NCI-H2171 (cell line): ENCODE results near the gene SCTR.

ENCODE experiments used
- DNase-seq: peaks from one replicate; lab custom pipeline; 2025; lab: John Stamatoyannopoulos, UW

Gene SCTR

DNA sequence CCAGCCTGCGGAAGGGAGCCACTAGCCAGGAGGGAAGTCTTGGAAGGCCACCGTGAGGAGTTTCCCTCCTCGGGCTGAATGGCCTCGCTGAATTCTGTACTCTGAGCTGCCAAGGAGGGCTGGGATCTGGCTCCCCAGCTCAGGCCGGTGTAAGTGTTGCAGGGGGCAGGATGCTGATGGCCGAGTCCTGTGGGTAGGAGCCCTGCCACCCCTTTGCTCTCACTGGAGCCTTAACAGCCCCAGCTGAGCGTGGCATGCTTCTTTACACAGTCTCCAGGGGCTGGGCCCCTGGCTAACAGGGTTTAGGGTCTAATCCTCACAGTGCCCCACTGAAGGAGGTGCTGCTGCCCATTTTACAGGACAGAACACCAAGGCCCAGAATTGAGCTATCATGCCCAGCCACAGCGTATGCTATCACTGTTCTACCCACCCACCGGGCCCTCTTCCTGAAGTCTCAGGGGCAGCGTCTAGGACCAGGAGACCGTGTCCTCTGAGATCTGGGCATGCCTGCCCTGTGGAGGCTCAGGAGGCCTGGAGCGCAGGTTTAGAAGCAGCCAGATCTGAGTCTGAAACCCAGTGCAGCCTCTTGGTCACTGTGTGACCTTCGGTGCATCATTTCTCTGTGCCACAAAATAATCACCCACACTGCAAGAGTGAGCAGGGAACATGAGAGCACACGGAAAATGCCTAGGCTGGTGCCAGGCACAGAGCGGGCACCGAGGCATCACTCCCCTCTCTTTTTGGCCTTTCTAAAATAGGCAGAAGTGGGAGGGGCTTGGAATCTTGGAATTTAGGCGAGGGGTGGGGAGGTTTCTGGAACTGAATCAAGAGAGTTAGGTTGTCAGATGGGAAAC, 49.7 kb downstream of the SCTR start:
- no peak for DNase-seq

DNA sequence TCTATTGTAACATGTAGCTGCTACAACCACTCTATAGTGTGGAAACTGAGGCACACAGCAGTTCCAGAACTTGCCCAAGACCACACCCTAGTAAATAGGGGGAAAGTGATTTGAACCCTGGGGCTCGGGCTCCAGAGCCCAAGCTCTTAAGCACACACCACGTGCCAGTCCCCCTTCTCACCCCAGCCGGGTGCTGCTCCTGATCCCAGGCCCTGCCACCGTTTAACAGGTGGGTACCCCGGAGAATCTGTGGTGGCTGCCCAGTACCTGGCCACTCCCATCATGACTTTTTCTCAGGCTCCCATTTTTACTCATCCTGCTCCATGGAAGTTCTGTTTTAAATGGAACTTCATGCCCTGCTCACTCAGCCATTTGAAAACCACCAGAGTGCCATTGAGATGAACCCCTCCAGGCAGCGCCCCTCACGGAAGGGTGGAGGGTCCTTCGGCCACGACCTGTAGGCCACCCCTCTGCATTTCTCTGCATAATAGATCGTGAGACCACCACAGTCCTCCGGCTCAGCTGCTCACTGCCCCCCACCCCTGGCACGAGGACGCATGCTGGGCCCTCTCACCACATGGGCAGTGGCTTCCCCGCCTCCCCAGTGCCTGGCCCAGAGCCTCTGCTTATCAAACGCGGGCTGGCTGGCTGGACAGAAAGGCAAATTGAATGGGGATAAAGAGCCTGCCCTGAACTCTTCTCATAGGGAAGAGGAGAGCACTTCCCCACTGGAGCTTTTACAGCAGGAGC, 50.5 kb downstream of the SCTR start:
- DNase-seq, result no peak

DNA sequence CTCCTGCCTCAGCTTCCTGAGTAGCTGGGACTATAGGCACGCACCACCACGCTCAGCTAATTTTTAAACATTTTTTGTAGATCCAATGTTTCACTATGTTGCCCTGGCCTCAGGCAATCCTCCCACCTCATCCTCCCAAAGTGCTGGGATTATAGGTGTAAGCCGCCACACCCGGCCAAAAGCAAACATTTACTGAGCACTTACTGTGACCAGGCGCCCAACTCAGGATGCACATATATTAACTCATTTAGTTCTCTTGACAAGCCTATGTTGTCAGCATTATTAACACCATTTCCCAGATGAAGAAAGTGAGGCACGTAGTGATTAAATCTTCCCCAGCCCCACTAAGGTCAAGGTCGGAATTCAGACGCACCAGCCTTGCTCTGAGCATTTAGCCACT, 51.5 kb downstream of the SCTR start:
- DNase-seq, result no peak

DNA sequence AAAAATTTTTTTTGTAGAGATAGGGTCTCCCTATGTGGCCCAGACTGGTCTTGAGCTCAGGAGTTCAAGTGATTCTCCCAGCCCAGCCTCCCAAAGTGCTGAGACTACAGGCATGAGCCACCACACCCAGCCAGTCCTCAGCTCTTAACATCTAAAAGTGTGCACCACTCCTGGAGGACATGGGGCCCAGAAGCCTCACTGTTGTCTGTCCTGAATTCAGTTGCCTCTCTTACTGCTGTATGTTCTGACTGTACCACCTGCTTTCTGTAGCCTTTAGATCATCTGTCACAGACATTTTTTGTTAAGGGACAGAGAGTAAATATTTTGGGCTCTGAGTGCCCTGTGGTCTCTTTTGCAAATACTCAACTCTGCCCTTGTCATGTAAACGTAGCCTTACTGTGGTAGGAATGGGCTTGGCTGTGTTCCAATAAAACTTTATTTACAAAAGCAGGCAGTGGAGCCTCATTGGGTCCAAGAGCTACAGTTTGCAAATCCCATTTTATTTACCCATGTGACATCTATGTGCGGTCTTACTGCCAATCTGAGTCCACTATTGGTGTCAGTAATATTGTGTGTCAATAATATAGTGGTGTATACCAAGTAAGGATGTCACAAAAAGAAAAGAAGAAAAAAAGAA, 54.5 kb downstream of the SCTR start:
- DNase-seq, result no peak

DNA sequence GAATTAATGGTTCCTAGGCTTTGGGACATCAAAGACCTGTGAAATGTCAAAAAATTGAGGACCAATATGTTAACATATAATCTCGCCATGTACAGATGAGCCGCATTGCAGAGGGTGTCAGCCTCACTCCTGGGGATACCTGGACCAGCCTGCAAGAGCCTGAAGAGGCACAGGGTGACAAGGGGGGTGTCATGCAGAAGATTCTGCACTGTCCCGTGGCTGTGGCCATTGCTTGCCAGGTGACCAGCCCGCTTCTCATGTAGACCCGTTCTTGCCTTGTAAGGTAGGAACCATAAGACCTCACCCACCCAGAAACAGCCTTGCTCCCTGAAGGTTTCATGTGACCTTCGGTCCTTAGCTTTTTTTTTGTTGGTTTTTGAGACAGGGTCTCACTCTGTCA, 55.2 kb downstream of the SCTR start:
- DNase-seq, result no peak

DNA sequence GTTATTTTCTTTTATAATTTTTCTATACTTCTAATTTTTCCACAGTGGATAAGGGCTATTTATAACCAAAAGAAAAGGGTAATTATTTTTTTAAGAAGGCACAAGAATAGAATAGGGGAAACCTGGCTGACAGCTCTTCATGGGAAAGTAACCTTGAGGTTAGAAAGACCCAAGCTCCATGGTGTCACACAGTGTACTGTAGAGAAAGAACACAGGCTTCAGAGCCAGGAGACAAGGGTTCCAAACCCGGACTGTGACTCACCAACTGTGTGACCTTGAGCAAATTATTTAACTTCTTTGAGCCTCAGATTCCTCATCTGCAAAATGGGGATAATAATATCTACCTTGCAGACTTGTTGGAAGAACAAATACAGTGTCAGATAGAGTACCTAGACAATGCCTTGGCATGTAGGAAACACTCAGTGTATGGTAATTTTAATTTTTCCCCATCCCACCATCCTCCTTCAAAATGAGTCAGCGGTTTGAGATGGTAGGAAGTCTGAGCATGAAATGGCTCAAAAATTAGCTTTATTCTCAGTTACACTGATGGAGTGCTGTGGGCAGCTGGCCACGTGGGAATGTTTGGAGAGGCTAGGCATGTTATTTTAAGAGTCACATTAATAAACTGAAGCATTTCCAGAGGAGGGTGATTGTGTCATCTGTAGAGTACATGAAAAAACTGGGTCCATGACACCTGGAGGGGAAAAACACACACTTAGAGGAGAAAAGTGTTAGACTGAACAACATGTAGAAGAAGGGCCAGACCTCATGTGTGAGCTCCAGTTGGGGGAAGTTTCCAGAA, 55.9 kb downstream of the SCTR start:
- no peak for DNase-seq

DNA sequence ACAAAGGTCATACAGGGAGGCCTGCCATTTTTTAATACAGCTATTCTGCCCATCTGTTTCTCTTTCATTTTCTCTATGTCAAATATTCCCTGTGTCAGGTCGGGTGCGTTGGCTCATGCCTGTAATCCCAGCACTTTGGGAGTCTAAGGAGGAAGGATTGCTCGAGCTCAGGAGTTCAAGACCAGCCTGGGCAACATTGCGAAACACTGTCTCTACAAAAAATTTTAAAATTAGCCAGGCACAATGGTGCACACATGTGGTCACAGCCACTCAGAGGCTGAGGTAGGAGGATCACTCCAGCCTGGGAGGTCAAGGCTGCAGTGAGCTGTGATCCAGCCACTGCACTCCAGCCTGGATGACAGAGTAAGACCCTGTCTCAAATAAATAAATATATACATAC, 57.9 kb downstream of the SCTR start:
- no peak for DNase-seq

DNA sequence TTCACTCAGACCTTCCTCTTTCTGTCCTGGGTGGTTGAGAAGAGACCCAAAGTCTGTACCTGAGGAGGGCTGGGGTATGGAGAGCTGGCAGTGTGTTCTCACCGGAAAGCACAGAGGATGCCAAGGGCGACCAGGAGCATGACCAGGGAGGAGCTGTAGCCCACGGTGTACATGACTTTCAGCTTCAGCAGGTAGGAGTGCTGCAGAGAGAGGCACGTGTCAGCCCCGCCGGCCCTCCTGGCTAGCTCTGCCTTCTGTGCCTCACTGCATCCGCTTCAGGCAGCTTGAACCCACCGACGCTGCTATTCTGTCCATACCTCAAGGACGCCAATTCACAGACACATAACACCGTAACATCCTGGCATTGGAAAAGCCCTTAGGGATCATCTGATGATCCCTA, 58.6 kb downstream of the SCTR start:
- no peak for DNase-seq

DNA sequence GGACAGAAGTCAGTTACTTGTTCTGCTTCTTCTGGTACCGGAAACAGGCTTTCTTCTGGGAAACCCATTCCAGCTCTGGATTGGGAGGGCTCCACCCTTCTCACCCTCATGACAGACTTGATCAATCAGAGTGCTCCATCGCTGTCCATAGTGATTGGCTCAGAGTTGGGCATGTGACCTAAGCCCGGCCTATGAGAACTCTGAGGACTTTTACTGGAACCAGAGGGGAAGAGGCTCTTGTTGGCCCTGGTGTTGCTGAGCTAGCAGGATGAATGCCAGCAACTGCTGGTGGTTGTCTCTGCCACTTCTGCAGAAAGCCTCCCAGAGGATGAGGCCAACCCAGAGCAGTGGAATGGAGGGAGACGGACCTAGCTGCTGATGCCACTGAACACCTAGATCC, 59.3 kb downstream of the SCTR start:
- DNase-seq, result no peak

DNA sequence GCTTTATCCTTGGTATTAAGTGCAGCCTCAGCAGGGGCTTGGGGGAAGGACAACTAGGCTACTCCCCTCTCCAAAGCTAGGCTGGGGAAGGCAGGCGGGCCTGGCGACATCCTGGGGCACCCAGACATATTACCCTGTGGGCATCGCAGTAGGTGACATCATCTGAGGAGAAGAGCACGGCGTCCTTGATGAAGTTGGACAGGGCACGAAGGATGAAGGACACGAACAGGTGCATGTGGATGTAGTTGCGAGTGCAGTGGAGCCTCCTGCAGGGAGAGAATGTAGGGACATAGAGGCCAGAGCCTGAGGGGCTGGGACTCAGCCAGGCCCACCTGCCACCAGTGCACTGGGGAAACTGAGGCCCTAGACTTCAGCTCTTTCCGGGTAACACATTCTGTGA, 60.3 kb downstream of the SCTR start:
- no peak for DNase-seq

DNA sequence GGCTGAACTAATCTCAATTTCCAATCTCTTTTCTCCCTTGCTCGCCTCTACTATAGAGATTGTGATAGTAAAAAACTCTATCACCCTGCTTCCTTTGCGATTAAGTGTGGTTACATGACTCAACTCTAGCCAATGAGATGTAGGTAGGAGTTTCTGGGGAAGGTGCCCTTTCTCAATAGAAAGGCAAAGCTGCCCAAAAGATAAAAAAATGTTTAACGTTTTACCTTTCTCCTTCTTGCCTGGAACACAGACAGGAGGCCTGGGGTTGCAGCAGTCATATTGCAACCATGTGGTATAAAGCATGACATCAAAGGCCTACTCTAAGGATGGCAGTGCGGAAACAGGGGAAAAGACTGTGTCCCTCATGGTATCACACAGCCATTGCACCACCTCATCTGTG, 61.1 kb downstream of the SCTR start:
- DNase-seq, result no peak

DNA sequence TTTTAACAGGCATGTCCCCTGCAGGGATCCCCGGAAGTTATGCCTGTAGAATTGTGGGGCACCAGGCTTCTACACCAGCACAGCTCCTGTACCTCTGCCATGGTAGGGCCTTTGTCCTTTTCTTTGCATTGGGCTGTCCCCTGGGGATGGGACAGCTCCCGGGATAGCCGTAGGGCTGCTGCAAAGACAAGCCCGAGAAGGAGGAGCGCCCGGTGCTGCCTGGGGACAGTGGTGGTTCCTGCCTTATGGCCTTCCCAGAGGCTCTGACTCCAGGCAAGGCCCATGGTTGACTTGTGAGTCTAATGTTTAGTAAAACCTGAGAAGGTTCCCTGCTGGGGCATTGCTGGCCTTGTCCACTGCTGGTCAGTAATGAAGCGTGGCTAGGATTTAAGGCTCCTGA, 61.7 kb downstream of the SCTR start:
- no peak for DNase-seq

DNA sequence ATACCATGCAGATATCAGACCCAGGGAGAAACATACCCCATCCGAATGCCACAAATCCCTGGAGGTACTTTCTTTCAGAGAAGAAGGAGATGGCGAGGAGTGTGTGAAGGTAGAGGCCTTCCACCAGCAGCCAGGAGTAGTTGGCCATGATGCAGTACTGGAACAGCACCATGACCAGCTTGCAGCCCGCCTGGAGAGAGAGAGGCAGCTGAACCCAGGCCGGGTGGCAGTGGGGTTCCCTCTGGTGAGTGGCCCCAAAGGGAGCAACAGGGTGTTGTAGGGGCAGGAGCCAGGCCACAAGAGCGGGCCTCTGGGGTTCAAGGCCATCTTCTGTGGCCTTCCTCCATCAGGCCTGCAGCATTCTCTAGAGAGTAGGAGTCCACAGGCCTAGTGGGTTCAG, 62.5 kb downstream of the SCTR start:
- no peak for DNase-seq

DNA sequence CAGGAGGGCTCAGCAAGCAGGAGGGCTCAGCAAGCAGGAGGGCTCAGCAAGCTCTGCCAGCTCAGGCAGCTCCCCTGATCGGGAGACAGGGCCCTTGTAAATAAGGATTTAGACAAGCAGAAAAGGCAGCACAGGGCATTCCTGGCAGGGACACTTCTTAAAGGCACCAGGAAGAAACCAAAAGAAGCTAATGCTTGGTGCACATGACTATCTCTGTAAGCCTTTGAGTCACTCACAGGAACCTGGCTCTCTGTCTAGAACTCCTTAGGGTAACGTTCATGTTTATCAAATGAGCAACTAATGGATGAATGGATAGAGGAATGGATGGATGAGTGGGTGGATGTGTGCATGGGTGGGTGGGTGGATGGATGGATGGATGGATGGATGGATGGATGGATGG, 64.2 kb downstream of the SCTR start:
- no peak for DNase-seq

DNA sequence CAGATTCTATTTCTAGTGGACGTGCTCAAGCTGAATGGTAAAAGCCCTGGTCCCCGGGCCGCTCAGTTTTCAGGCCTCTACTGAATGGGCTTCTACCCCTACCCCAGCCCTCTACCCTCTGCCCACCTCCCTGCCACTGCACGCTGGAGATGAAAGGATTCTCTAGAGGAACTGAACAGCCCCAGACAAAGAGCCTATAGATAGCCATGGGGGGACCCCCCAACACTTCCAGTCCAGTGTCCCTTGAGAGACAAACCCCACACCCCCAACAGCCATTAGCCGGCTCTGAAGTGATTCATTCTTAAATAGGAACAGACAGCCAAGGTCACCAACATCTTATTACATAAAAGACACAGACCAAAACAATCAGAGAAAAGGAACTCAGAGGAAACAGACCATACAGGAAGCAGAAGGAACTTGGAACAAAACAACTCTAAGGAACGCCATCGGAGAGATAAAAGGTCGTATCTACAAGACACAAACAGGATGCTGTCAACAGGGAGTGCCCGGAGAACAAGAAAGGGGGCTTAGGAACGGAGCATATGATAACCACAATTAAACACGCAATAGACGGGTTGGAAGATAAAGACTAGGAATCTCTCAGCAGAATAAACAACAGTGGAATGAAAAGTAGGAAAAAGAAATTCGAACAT, 69.1 kb downstream of the SCTR start:
- no peak for DNase-seq

DNA sequence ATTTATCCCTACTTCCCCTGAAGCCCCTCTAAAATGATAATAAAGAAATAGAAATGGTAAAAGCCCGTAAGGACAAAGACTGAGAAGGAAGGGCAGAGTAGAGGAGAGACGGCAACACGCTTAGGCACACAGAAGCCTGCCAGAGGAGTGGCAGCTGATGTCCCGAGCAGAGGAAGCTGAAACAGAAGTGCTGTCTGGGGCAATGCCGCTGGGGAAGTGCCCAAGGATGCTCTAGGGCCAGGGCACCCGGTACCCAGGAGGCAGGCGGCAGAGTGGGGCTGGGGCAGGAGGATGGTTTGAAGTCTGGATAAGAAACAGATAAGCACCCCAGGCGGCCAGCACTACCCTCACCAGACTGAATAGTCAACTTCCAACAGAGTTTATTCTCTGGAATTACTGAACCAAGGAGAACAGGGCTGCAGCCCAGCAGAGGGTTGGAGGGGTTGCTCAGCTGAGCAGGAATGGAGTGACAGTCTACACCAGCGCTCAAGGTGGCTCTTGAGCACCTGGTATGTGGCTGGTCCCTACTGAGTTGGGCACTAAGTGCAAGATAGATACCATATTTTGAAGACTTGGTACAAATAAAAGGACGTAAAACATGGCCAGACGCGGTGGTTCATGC, 70.2 kb downstream of the SCTR start:
- DNase-seq, result no peak

DNA sequence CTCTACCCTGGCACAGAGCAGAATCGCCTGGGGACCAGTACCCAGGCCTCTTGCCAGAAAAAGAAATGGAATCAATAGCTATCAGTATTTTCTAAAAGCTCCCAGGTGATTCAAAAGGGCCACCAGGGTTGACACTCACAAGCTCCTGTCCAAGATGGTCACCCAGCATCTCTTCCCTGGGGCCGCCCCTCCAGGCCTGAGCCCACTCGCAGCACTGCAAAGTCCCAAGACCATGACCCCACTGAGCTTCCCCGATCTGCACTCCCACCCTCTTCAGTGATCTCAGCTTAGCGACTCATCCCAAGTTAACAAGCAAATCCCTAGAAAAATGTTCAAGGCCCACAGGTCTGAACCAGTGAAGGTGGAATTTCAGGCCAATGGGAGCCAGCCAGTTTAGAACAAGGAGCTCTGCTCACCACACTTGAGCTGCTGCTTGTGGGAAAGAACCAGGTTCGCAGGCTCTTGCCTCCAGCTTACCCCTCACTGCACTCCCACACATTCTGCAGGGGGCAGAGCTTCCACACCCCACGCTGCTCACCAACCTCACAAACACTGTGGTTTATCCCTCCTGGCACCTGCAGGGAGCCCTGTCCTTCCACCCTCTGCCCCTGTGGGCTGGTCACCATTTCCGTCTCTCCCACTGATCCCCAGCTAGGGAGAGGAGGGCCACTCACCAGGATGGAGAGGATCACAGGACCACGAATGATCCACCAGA, 72.8 kb downstream of the SCTR start:
- no peak for DNase-seq

DNA sequence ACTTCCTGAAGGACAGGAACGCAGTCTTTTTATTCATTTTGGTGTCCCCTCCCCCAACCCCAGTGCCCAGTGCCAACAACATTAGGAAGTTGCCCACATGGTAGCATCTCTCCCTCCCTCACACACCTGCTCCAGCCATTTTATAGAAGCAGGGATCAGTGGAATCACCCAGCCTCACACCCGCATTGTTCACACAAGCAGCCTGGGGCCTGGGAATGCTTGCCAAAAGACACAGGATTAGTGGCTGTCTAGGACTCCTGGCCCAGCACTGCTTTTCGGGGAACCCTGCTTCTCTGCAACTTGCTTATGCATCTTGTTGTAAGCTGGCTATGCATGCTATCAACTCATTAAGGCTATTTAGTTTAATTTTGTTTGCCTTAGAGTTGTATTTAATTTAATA, 74.8 kb downstream of the SCTR start:
- no peak for DNase-seq

DNA sequence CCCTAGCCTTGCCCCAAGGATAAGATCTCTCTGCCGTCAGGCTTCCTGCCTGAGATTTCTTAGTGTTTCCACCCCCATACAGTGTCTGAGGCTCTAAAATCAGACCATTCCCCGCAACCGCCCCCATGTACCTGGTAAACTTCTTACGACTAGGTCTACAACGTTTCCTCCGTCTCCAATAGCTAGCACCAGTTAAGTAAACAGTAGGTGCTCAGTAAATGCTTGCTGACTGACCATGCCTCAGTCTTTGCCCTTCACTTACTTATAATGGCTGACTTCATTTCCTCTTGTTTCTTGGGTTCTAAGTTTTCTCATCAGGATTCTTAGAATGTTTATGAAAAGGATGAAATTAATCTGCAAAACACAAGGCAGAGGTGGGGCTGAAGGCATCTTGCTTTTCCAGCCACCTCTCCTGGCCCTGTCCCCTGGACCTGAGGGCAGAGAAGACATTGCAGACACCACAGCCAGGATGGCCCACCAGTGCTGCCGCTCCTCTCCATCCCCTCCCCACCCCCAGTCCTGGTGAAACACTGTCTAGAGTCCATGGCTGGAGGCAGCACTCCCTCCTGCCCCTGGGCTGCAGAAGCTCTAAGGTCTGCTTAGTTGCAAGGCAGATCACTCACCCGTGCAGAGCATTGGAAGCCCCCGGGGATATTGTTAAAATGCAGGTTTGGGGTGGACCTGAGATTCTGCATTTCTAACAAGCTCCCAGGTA, 75.7 kb downstream of the SCTR start:
- DNase-seq, result no peak

DNA sequence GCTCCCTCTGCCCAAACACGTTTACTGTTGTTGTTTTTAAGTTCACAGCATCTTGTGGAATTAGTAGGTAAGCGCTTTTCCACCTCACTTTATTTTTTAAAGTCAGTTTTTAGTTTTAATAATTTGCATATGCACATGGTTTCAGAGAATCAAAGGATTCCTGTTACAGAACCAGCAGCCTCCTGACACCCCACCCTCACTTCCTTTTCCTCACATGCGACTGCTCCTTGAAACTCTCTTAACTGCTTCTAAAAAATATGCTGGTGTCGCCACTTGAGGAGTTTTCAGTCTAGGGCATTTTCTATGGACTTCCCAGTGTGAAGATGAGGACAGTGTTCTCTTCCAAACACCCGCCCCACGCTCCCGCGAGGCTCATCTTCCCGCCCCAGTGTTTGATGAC, 78.2 kb downstream of the SCTR start:
- no peak for DNase-seq
